H54 (cell line): ENCODE measurements around the gene KCNJ15.
A peak's percentile ranks its signal among the peaks of the same experiment; 100 is the strongest.

ENCODE experiments used
- DNase-seq: peaks from one replicate; pipeline ENCODE4 v3.0.0; 2011; ENCODE audit warnings: low spot score, mixed read lengths; ENCODE audit not compliant: insufficient read length
- FAIRE-seq: peaks from 3 replicates; lab custom pipeline; 2011; peaks lifted over from hg19 to GRCh38; lab: Jason Lieb, UNC
- POLR2A ChIP-seq: IDR thresholded peaks from 2 replicates; pipeline ENCODE4 v1.6.1; 2011; ENCODE audit warnings: low read depth, mild to moderate bottlenecking, low read length

KCNJ15 gene

DNA sequence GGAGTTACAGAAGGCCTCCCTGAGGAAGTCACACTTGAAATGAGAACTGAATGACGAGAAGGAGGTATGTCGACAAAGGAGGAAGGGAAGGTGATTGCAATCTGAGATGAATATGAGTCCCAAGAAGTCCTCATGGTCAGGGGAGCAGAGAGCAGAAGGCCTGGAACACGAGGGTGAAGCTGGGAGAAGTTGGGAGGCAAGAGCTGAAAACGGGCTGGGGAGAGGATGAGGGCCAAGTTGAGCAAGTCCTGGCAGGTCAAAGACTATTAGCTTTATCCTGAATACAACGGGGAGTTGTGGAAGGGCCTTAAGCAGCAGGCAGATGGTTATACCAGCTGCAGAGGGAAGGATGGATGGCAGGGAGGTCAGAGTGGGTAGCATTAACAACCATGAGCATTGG, 89.5 kb downstream of the KCNJ15 start:
- TF ChIP-seq POLR2A: no peak
- FAIRE-seq: no peak
- no peak for DNase-seq

- FAIRE-seq (no peak), DNase-seq (no peak)
- TF ChIP-seq POLR2A: no peak
Measured at GRCh38 chr21:38349111-38349746, 92.4 kb downstream of the KCNJ15 start.

DNA sequence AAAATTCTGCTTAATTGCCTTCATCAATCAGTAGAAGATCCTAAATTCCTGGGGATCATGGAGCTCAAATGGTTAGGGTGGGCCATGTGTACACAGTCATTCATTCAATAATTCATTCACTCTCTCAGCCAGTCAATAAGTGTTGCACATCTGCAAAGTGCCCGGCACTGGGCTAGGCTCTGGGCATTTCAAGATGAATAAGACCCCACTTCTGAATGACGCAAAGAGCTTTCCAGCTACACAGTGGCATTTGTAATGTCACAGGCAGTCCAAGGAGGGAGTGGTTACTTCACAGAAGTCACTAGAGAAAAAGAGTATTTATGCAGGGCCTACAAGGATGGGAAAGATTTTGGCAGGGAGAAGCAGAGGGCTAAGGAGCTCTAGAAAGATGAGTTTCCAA, 93.2 kb downstream of the KCNJ15 start:
- FAIRE-seq (no peak), DNase-seq (no peak)
- no peak for TF ChIP-seq POLR2A

DNA sequence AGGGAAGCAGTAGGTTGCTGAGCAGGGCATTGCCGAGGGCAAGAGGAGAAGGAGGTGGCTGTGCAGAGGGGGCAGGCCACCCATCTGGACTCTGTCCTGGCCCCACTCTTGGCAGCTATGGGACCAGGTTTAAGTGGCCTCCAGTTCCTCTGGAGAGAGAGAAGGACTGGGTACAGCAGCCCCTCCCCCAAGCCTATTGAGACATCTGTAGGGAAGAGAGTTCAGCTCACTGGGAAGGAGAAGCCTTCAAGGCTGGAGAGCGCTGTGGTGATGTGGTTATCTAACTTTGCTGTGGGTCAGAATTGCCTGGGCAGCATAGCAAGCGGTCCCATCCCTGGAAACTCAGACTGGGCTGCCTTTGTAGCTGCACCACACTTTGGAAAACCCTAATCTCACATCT, 93.9 kb downstream of the KCNJ15 start:
- DNase-seq: no peak
- TF ChIP-seq POLR2A: no peak
- no peak for FAIRE-seq

DNA sequence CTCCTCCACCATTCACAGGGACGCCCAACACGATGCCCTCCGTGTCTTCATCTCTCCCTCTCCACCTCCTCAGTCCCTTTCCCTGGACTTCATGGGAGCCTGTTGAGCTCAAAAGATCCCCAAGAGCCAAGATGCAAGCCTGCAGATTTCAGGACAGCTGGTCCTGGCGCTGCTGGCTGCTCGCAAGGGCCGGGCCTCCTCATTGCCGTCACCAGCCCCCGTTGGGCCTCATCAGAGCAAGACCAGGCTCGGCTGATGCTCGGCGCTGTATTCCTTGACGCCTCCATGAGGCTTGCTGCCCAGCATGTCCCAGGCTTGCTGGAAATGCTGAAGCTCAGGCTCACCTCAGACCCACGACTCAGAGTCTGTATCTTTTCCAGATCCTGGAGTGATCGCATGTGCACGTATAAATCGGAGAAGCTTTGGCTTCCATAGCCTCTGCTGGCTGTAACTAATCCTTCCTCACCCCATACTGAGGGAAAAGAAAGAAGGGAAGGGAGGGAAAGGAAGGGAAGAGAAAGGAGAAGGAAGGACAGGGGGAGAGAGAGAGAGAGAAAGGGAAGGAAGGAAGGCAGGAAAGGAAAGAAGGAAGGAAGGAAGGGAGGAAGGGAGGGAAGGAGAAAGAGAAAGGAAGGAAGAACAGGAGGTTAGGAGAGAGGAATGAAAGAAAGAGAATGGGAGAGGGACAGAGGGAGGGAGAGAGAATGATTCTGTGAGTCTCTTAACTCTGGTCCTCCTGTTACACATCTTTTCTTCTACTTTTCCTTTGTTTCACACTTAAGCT, 94.6 kb downstream of the KCNJ15 start:
- no peak for DNase-seq
- TF ChIP-seq POLR2A: no peak
- no peak for FAIRE-seq

DNA sequence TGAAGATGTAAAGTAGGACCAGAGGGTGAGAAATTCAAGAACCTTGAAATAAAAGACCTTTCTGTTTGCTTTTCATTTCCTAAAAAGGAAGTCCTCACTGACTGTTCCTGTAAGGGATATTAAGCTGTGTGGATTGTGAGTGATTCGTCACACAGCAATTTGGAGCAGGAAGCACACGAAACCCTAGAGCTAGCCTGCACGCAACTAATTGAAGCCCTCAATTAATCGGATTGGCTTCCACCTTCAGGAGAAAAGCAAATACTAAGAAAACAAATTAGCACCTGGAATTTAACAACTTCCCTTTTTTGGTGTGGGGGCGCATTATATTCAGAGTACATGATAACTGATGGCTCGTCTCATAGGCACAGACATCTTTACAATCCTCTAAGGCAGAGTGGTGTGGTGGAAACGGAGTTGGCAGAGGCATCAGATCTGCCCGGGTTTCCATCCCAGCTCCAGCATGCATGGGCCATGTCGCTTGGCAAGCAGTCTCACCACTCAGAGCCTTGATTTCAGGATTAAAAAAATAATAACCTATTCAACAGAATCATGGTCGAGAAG, 95.2 kb downstream of the KCNJ15 start:
- FAIRE-seq (no peak), DNase-seq (peak; percentile 9)
- TF ChIP-seq POLR2A: no peak

- DNase-seq (peak; percentile 59), FAIRE-seq (no peak)
- no peak for TF ChIP-seq POLR2A
Measured at GRCh38 chr21:38352536-38353219, 95.9 kb downstream of the KCNJ15 start.

DNA sequence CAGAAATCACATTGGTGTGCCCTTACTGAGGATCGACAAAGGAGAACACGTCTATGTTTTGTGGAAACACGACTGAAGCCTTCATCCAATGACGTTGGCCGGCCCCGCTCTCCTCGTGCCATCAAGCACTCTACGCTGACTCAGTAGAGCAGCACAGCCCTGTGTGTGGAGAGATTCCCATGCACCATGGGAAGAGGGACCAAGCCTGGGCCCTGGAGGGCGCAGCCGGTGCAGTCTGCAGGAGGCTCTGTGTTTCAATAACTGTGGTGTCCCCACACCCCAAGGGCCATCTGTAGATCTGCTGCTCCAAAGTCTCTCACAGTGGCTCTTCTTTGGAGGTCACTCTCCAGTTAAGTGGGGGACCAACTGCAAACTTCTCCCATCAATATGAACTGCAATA, 97.4 kb downstream of the KCNJ15 start:
- TF ChIP-seq POLR2A: no peak
- DNase-seq (no peak), FAIRE-seq (no peak)

DNA sequence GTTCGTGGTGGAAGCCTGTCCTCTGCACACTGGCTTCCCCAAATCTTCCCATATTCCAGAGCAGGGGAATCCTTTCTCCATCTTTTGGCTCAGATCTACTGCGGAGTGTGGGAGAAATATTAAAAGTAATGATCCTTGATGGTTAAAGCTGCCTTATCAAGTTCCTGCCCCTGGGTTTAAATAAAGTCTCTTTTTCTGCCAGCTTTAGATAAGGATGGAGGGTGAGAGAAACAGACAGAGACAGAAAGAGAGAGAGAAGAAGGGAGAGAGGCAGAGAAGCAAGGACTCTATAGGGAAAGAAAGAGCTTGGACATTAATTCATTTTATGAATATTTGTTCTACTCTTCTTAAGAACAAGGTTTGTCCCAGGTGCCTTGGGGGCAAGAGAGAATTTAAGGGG, 98.0 kb downstream of the KCNJ15 start:
- no peak for TF ChIP-seq POLR2A
- no peak for FAIRE-seq
- no peak for DNase-seq

GRCh38 chr21:38355353-38355752, 98.6 kb downstream of the KCNJ15 start:
- FAIRE-seq (no peak), DNase-seq (no peak)
- no peak for TF ChIP-seq POLR2A

DNA sequence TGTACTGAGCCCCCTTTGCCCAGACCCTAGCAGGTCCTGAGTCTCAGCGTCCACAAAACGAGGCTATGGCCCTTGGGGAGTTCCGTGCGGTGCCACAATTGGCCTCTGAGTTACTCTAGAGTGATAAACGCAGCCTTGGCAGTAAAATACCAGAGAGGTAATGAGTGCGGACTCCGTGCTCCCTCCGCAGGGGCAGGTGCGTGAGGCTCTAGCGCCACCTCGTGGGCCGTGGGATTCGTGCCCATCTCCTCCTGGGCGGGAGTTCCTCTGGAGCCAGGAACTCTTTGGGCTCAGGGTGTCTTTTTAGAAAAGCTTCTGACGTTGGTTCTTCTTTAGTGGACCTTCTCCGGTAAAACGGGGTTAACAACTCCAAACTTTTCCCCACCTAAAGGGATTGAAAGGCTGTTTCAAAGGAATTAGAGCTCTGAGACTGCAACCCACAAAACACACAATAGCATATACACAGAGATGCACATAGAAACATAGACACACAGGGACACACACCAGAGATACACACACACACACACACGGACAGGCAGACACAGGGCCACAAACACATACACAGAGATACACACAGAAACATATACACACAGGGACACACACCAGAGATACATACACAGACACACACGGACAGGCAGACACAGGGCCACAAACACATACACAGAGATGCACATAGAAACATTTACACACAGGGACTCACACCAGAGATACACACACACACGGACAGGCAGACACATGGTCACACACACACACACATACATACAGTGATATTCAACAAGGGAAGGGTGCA, 99.4 kb downstream of the KCNJ15 start:
- FAIRE-seq: no peak
- TF ChIP-seq POLR2A: no peak
- DNase-seq: peak; percentile 88
